ENCODE data around the gene TMEM39B.
"Not testable (repeated sequence)": the region's sequence is repeated elsewhere in the genome, so short reads cannot be mapped to it uniquely, and the experiment has no call there.

Gene TMEM39B

GRCh38 chr1:32113436-32113835, 40.7 kb downstream of the TMEM39B start:
- not testable (repeated sequence) for DNase-seq (ENCODE audit: low spot score)

- no peak for DNase-seq (ENCODE audit: low spot score)
Observed at GRCh38 chr1:32114420-32114819, 41.7 kb downstream of the TMEM39B start.

- DNase-seq (ENCODE audit: low spot score), result no peak
Observed at GRCh38 chr1:32115496-32115895, 42.8 kb downstream of the TMEM39B start.

GRCh38 chr1:32116531-32116930, 43.8 kb downstream of the TMEM39B start:
- DNase-seq (ENCODE audit: low spot score), result no peak

GRCh38 chr1:32122151-32122550, 49.4 kb downstream of the TMEM39B start:
- DNase-seq (ENCODE audit: low spot score), result no peak

- not testable (repeated sequence) for DNase-seq (ENCODE audit: low spot score)
Observed at GRCh38 chr1:32123361-32123760, 50.6 kb downstream of the TMEM39B start.

GRCh38 chr1:32125313-32125712, 52.6 kb downstream of the TMEM39B start:
- no peak for DNase-seq (ENCODE audit: low spot score)

GRCh38 chr1:32126770-32127169, 54.0 kb downstream of the TMEM39B start:
- no peak for DNase-seq (ENCODE audit: low spot score)

GRCh38 chr1:32127409-32128198, 54.9 kb downstream of the TMEM39B start:
- no peak for DNase-seq (ENCODE audit: low spot score)

- no peak for DNase-seq (ENCODE audit: low spot score)
Observed at GRCh38 chr1:32128479-32128878, 55.7 kb downstream of the TMEM39B start.

- DNase-seq (ENCODE audit: low spot score), result no peak
Observed at GRCh38 chr1:32128964-32129363, 56.2 kb downstream of the TMEM39B start.

- not testable (repeated sequence) for DNase-seq (ENCODE audit: low spot score)
Observed at GRCh38 chr1:32133950-32134280, 61.2 kb downstream of the TMEM39B start.

- no peak for DNase-seq (ENCODE audit: low spot score)
Observed at GRCh38 chr1:32137111-32137510, 64.4 kb downstream of the TMEM39B start.

- no peak for DNase-seq (ENCODE audit: low spot score)
Observed at GRCh38 chr1:32138965-32139364, 66.2 kb downstream of the TMEM39B start.

- peak; percentile 39 for DNase-seq (ENCODE audit: low spot score)
Observed at GRCh38 chr1:32142446-32143301, 69.9 kb downstream of the TMEM39B start.

GRCh38 chr1:32143302-32143695, 70.6 kb downstream of the TMEM39B start:
- not testable (repeated sequence) for DNase-seq (ENCODE audit: low spot score)

GRCh38 chr1:32144033-32144432, 71.3 kb downstream of the TMEM39B start:
- no peak for DNase-seq (ENCODE audit: low spot score)

GRCh38 chr1:32147799-32148198, 75.1 kb downstream of the TMEM39B start:
- DNase-seq (ENCODE audit: low spot score), result not testable (repeated sequence)

- no peak for DNase-seq (ENCODE audit: low spot score)
Observed at GRCh38 chr1:32150847-32151246, 78.1 kb downstream of the TMEM39B start.

GRCh38 chr1:32151319-32151787, 78.6 kb downstream of the TMEM39B start:
- DNase-seq (ENCODE audit: low spot score), result no peak
